Endothelial cell of umbilical vein (primary cell): Measurements from ENCODE around the gene NUP62. TPM values are rescaled to one million over a fixed set of nuclear protein-coding genes. Genes with fewer than 3 reads are reported as not detected.

Experiments
- BruUV-seq: library from RNA; stranded (reverse); fragments of 400-500 nt; replicated peaks from 2 replicates; lab custom pipeline; 2021; lab: Mats Ljungman, UMichigan
- CTCF ChIA-PET: fragments of 300-600, 350-600 bp; sonication (Branson Sonifier 250); formaldehyde crosslinking; loops from one replicate; lab custom pipeline; 2021; ENCODE audit warnings: antibody characterized with exemption, inconsistent platforms; lab: Charles Lee
- POLR2A ChIA-PET: fragments of 300-600, 350-600 bp; sonication (Branson Sonifier 250); formaldehyde crosslinking; loops from one replicate; lab custom pipeline; 2021; ENCODE audit warnings: antibody characterized with exemption, inconsistent platforms; lab: Charles Lee
- DNase-seq: peaks from one replicate; pipeline ENCODE4 v3.0.0-alpha.2; 2011; ENCODE audit warnings: low read depth, low spot score
- FAIRE-seq: peaks from 2 replicates; lab custom pipeline; 2011; peaks lifted over from hg19 to GRCh38; lab: Jason Lieb, UNC
- H2AFZ ChIP-seq: 2 replicates; pipeline ENCODE4 v1.6.0; 2012; ENCODE audit warnings: low read depth, low read length, control low read depth, inconsistent platforms
- H3K27ac ChIP-seq: 2 replicates; pipeline ENCODE4 v1.5.1; 2011; ENCODE audit warnings: low read depth, mild to moderate bottlenecking, control low read depth, low read length, moderate library complexity; ENCODE audit not compliant: insufficient read depth
- H3K27me3 ChIP-seq, 2 experiments: 2 replicates each; pipeline versions ENCODE4 v1.6.0 to v1.6.1; 2011; ENCODE audit warnings: low read length in 2 of 2, mixed read lengths in 1 of 2; ENCODE audit not compliant: control insufficient read depth in 2 of 2, insufficient read depth in 2 of 2
- H3K36me3 ChIP-seq, 2 experiments: 2 replicates in 1 of 2; 3 replicates in 1 of 2; pipeline ENCODE4 v1.5.1; 2011; ENCODE audit warnings: low read length in 2 of 2, mild to moderate bottlenecking in 1 of 2, moderate library complexity in 1 of 2; ENCODE audit not compliant: control insufficient read depth in 2 of 2, insufficient read depth in 2 of 2; ENCODE audit errors: extremely low read depth in 1 of 2
- H3K4me1 ChIP-seq: 3 replicates; pipeline ENCODE4 v1.5.1; 2011; ENCODE audit warnings: mild to moderate bottlenecking, low read length; ENCODE audit not compliant: control insufficient read depth, insufficient read depth; ENCODE audit errors: extremely low read depth
- H3K4me2 ChIP-seq: 2 replicates; pipeline ENCODE4 v1.6.1; 2011; ENCODE audit warnings: low read length, control low read depth, mixed read lengths; ENCODE audit not compliant: insufficient read depth
- H3K4me3 ChIP-seq, 3 experiments: fragments of 200-600 bp in 1 of 3; sonication (generic), shearing (Covaris generic) in 1 of 3; replicated peaks in 1 of 3; 2 replicates each; pipeline ENCODE4 v1.5.1; 2011 to 2016; ENCODE audit warnings: control low read depth in 3 of 3, low read length in 3 of 3, mild to moderate bottlenecking in 2 of 3, inconsistent platforms in 1 of 3, low read depth in 1 of 3, moderate library complexity in 1 of 3; ENCODE audit not compliant: insufficient read depth in 1 of 3
- H3K79me2 ChIP-seq: 2 replicates; pipeline ENCODE4 v1.6.0; 2012; ENCODE audit warnings: low read length, inconsistent platforms; ENCODE audit not compliant: control insufficient read depth, insufficient read depth
- H3K9ac ChIP-seq: replicated peaks from 2 replicates; pipeline ENCODE3; 2011; ENCODE audit warnings: low read length, control low read depth; ENCODE audit not compliant: insufficient read depth; ENCODE audit errors: extremely low read depth
- H3K9me1 ChIP-seq: replicated peaks from 3 replicates; pipeline ENCODE4 v1.6.0; 2011; ENCODE audit warnings: mild to moderate bottlenecking, low read length; ENCODE audit not compliant: control insufficient read depth, insufficient read depth; ENCODE audit errors: extremely low read depth
- H3K9me3 ChIP-seq: replicated peaks from 2 replicates; pipeline ENCODE4 v1.5.1; 2012; ENCODE audit warnings: low read length, inconsistent platforms; ENCODE audit not compliant: control insufficient read depth, insufficient read depth
- H4K20me1 ChIP-seq: replicated peaks from 2 replicates; pipeline ENCODE3; 2011; ENCODE audit warnings: mild to moderate bottlenecking, low read length; ENCODE audit not compliant: control insufficient read depth, insufficient read depth; ENCODE audit errors: extremely low read depth
- CTCF ChIP-seq, 2 donors: IDR thresholded peaks; 1 replicate in 1 of 2; 2 replicates in 1 of 2; pipeline ENCODE4 v1.5.1; 2011; ENCODE audit warnings: low read length in 2 of 2, mild to moderate bottlenecking in 2 of 2, moderate library complexity in 2 of 2, control low read depth in 1 of 2, inconsistent platforms in 1 of 2, low read depth in 1 of 2; ENCODE audit not compliant: insufficient read depth in 1 of 2; ENCODE audit errors: extremely low read depth in 1 of 2
- EZH2 ChIP-seq: IDR thresholded peaks from 2 replicates; pipeline ENCODE4 v1.6.1; 2012; ENCODE audit warnings: borderline replicate concordance, low read depth, mild to moderate bottlenecking, moderate library complexity, low read length, inconsistent platforms; ENCODE audit not compliant: severe bottlenecking
- FOS ChIP-seq: IDR thresholded peaks from 2 replicates; pipeline ENCODE4 v1.6.1; 2011; ENCODE audit warnings: mild to moderate bottlenecking, low read length, moderate library complexity, borderline replicate concordance; ENCODE audit not compliant: insufficient read depth
- GATA2 ChIP-seq: IDR thresholded peaks from 2 replicates; pipeline ENCODE4 v1.7.0; 2011; ENCODE audit warnings: low read depth, mild to moderate bottlenecking, moderate library complexity, mixed read lengths, low read length; ENCODE audit not compliant: insufficient read length, insufficient read depth
- JUN ChIP-seq: IDR thresholded peaks from 2 replicates; pipeline ENCODE4 v1.6.1; 2011; ENCODE audit warnings: borderline replicate concordance, low read depth; ENCODE audit not compliant: insufficient read length, insufficient read depth
- MAX ChIP-seq: IDR thresholded peaks from 2 replicates; pipeline ENCODE4 v1.6.1; 2011; ENCODE audit not compliant: insufficient read depth, insufficient read length
- MYC ChIP-seq: IDR thresholded peaks from one replicate; pipeline ENCODE4 v1.6.1; 2011; ENCODE audit warnings: mild to moderate bottlenecking, low read depth, low read length
- POLR2A ChIP-seq: IDR thresholded peaks from 2 replicates; pipeline ENCODE4 v1.6.1; 2012; ENCODE audit warnings: low read depth, mild to moderate bottlenecking, control low read depth, low read length
- POLR2AphosphoS5 ChIP-seq: IDR thresholded peaks from 2 replicates; pipeline ENCODE4 v1.6.1; 2012; ENCODE audit warnings: low read depth, mild to moderate bottlenecking, control low read depth, low read length, moderate library complexity; ENCODE audit not compliant: insufficient read depth
- dilution Hi-C: fragments of 300-500 bp; cut with MboI; formaldehyde crosslinking; loops from one replicate; pipeline ENCODE4 v1.15.0; 2019; ENCODE audit warnings: low sequenced_read_pairs; ENCODE audit not compliant: extremely low pct_ligation_motif_present
- intact Hi-C: fragments of 100-400 bp; cut with micrococcal nuclease; formaldehyde crosslinking; loops from one replicate; pipeline ENCODE4 v1.10.0; 2022
- polyA plus RNA-seq, 4 experiments: library from polyadenylated mRNA; depleted of rRNA in 3 of 4; stranded (reverse) in 3 of 4; unstranded in 1 of 4; fragments of >200 nt; gene quantifications; 2 replicates each; pipeline versions ENCODE4 v1.2.1 to v1.2.3, GENCODE V29; 2011 to 2012; ENCODE audit warnings: missing spikeins in 1 of 4
- total RNA-seq: library from RNA; stranded (reverse); gene quantifications from 2 replicates; pipeline ENCODE4 v1.2.3, GENCODE V29; 2021

The NUP62 gene
- total and polyA plus RNA-seq, 2 donors (not counting 3 experiments of a cell fraction or from before 2014, with no cell fraction given): 32.0 to 93.7 TPM

- BruUV-seq: no TSS peak
- no peak for FAIRE-seq
- Histone ChIP-seq H3K79me2 (no peaks in the 10 kb centered on the region), H3K27me3 (peaks cover 9 to 16% of the 10 kb centered on the region in 2 experiments), H3K4me2 (no peak overlapping the region), H3K9ac (no peak overlapping the region), H4K20me1 (no peaks in the 10 kb centered on the region), H3K4me3 (no peak overlapping the region), H3K9me1 (no peaks in the 10 kb centered on the region), H3K27ac (no peak overlapping the region), H3K4me1 (peaks cover 5% of the 10 kb centered on the region), H3K9me3 (no peaks in the 10 kb centered on the region), H2AFZ (no peak overlapping the region), H3K36me3 (no peaks in the 10 kb centered on the region)
- CTCF ChIA-PET: interaction anchor here (0.8 to 2.5 kb wide), 9 partner anchors 12 to 182 kb away, joined by 3 to 12 read pairs (median 4); no protein-coding TSS in a partner anchor
- TF ChIP-seq MAX: no peak
- no peak for TF ChIP-seq POLR2A
- TF ChIP-seq MYC: no peak
- TF ChIP-seq GATA2: no peak
- TF ChIP-seq POLR2AphosphoS5: no peak
- no peak for TF ChIP-seq JUN
- no peak for TF ChIP-seq FOS
- no peak for TF ChIP-seq EZH2
- no peak for TF ChIP-seq CTCF (IDR thresholded peaks at IDR 0.05; ENCODE audit: extremely low read depth in 1 of 2, insufficient read depth in 1 of 2, low read depth in 1 of 2, low read length in 2 of 2)
- POLR2A ChIA-PET: interaction anchor here (0.7 kb wide), 1 partner anchor 30 kb away, joined by 9 read pairs; no protein-coding TSS in a partner anchor
- DNase-seq: no peak
- intact Hi-C loops: no loop called here
- dilution Hi-C loops: no loop called here
Observed at GRCh38 chr19:49954092-49954829, 25.0 kb upstream of the NUP62 start.
